HCT116 (cell line): ENCODE results near the gene RUFY2. TPM values are rescaled to one million over a fixed set of nuclear protein-coding genes. Genes with fewer than 3 reads are reported as not detected.

Experiments used
- ATAC-seq: fragments of 200-7000 bp; cut with Tn5 transposase; 2 replicates; pipeline ENCODE4 v1.9.1; 2020; ENCODE audit warnings: mild to moderate bottlenecking, moderate library complexity
- BruUV-seq: library from RNA; stranded (reverse); fragments of 400-500 nt; replicated peaks from 2 replicates; lab custom pipeline; 2021; lab: Mats Ljungman, UMichigan
- CTCF ChIA-PET: fragments of 300-600 bp; sonication (Branson Sonifier 250); formaldehyde crosslinking; loops from one replicate; lab custom pipeline; 2021; ENCODE audit warnings: antibody characterized with exemption; lab: Charles Lee
- POLR2A ChIA-PET: fragments of 300-600, 350-600 bp; sonication (Branson Sonifier 250); formaldehyde crosslinking; loops from one replicate; lab custom pipeline; 2021; ENCODE audit warnings: antibody characterized with exemption; lab: Charles Lee
- RAD21 ChIA-PET, 2 experiments: fragments of 300-600 bp; sonication (Branson Sonifier 250); formaldehyde crosslinking; loops; one replicate each; lab custom pipeline; 2023; ENCODE audit warnings: low total read pairs in 2 of 2; ENCODE audit not compliant: uncharacterized antibody in 2 of 2, unreplicated experiment in 2 of 2, low non-redundant PET in 1 of 2; lab: Charles Lee
- DNase-seq: peaks from one replicate; pipeline ENCODE4 v3.0.0-alpha.2; 2010; ENCODE audit warnings: low read depth, low spot score
- H2AFZ ChIP-seq: fragments of 200-600 bp; shearing (Covaris generic), sonication (generic); 2 replicates; pipeline ENCODE4 v1.6.1; 2017; ENCODE audit warnings: low read depth, mixed run types, mixed read lengths, antibody characterized with exemption, low read length; ENCODE audit not compliant: poor library complexity, severe bottlenecking
- H3K27ac ChIP-seq: 2 replicates; pipeline ENCODE4 v1.5.1; 2012; ENCODE audit warnings: low read depth, low read length
- H3K27me3 ChIP-seq: fragments of 200-600 bp; sonication (generic); 2 replicates; pipeline ENCODE4 v1.6.1; 2016; ENCODE audit warnings: mixed run types, low read length, mixed read lengths; ENCODE audit not compliant: insufficient read depth
- H3K36me3 ChIP-seq, 2 experiments: fragments of 200-500 bp in 1 of 2; fragments of 200-600 bp in 1 of 2; sonication (Bioruptor generic) in 1 of 2; sonication (generic) in 1 of 2; 2 replicates each; pipeline versions ENCODE4 v1.5.1 to v1.6.1; 2014 to 2016; ENCODE audit warnings: low read length in 2 of 2, inconsistent platforms in 1 of 2, mixed read lengths in 1 of 2, mixed run types in 1 of 2; ENCODE audit not compliant: insufficient read depth in 2 of 2, control insufficient read depth in 1 of 2
- H3K4me1 ChIP-seq, 2 experiments: fragments of 200-600 bp in 1 of 2; sonication (generic) in 1 of 2; 2 replicates each; pipeline versions ENCODE4 v1.5.1 to v1.6.1; 2012 to 2017; ENCODE audit warnings: low read length in 2 of 2, inconsistent platforms in 1 of 2, mild to moderate bottlenecking in 1 of 2, mixed read lengths in 1 of 2, mixed run types in 1 of 2, moderate library complexity in 1 of 2; ENCODE audit not compliant: insufficient read depth in 2 of 2, control insufficient read depth in 1 of 2
- H3K4me2 ChIP-seq: fragments of 200-600 bp; sonication (generic); 2 replicates; pipeline ENCODE4 v1.6.1; 2017; ENCODE audit warnings: mixed run types, low read length, mixed read lengths
- H3K4me3 ChIP-seq, 2 experiments: fragments of 200-600 bp in 1 of 2; sonication (generic) in 1 of 2; replicated peaks in 1 of 2; 2 replicates each; pipeline ENCODE4 v1.5.1; 2011 to 2016; ENCODE audit warnings: low read length in 2 of 2, control low read depth in 1 of 2, low read depth in 1 of 2, mild to moderate bottlenecking in 1 of 2, mixed read lengths in 1 of 2, mixed run types in 1 of 2
- H3K79me2 ChIP-seq: fragments of 200-600 bp; sonication (generic); 2 replicates; pipeline ENCODE4 v1.6.1; 2017; ENCODE audit warnings: mild to moderate bottlenecking, mixed run types, low read length, moderate library complexity, mixed read lengths; ENCODE audit not compliant: insufficient read depth
- H3K9ac ChIP-seq: fragments of 200-600 bp; sonication (generic); 2 replicates; pipeline ENCODE4 v1.6.1; 2016; ENCODE audit warnings: low read length, mixed read lengths
- H3K9me2 ChIP-seq: fragments of 200-600 bp; sonication (generic), shearing (Covaris generic); 2 replicates; pipeline ENCODE4 v1.6.1; 2017; ENCODE audit warnings: mixed run types, mild to moderate bottlenecking, moderate library complexity; ENCODE audit not compliant: insufficient read depth
- H3K9me3 ChIP-seq, 2 experiments: fragments of 200-500 bp in 1 of 2; fragments of 200-600 bp in 1 of 2; sonication (Bioruptor generic) in 1 of 2; sonication (generic) in 1 of 2; 2 replicates each; pipeline ENCODE4 v1.6.1; 2014 to 2017; ENCODE audit warnings: low read length in 2 of 2, mixed read lengths in 2 of 2, inconsistent platforms in 1 of 2, low read depth in 1 of 2, mild to moderate bottlenecking in 1 of 2, mixed run types in 1 of 2, moderate library complexity in 1 of 2; ENCODE audit not compliant: control insufficient read depth in 1 of 2, insufficient read depth in 1 of 2
- H4K20me1 ChIP-seq: fragments of 200-600 bp; sonication (generic), shearing (Covaris generic); 2 replicates; pipeline ENCODE4 v1.6.1; 2017; ENCODE audit warnings: mixed run types, mild to moderate bottlenecking, moderate library complexity; ENCODE audit not compliant: insufficient read depth
- CBX3 ChIP-seq: IDR thresholded peaks from 2 replicates; pipeline ENCODE4 v1.6.1; 2012; ENCODE audit warnings: low read depth
- EGR1 ChIP-seq: IDR thresholded peaks from 2 replicates; pipeline ENCODE4 v1.6.1; 2012; ENCODE audit warnings: low read depth
- ELF1 ChIP-seq: IDR thresholded peaks from 2 replicates; pipeline ENCODE4 v1.6.1; 2012; ENCODE audit warnings: low read depth, borderline replicate concordance
- EZH2phosphoT487 ChIP-seq: fragments of 200-600 bp; IDR thresholded peaks from 2 replicates; pipeline ENCODE4 v1.6.1; 2018; ENCODE audit warnings: antibody characterized with exemption, borderline replicate concordance
- FOSL1 ChIP-seq: IDR thresholded peaks from 2 replicates; pipeline ENCODE4 v1.6.1; 2012; ENCODE audit warnings: low read depth
- JUND ChIP-seq: IDR thresholded peaks from 2 replicates; pipeline ENCODE4 v1.6.1; 2012
- POLR2A ChIP-seq: IDR thresholded peaks from 2 replicates; pipeline ENCODE4 v1.7.0; 2011; ENCODE audit warnings: borderline replicate concordance; ENCODE audit not compliant: insufficient read depth, insufficient read length; ENCODE audit errors: extremely low read depth
- RAD21 ChIP-seq: IDR thresholded peaks from 2 replicates; pipeline ENCODE4 v1.6.1; 2012; ENCODE audit warnings: low read depth, mild to moderate bottlenecking
- SP1 ChIP-seq: IDR thresholded peaks from 2 replicates; pipeline ENCODE4 v1.6.1; 2012; ENCODE audit warnings: low read depth
- ZBTB33 ChIP-seq: IDR thresholded peaks from 2 replicates; pipeline ENCODE4 v1.6.1; 2011; ENCODE audit warnings: mild to moderate bottlenecking, low read length, moderate library complexity; ENCODE audit not compliant: insufficient replicate concordance; ENCODE audit errors: extremely low read depth
- ZNF274 ChIP-seq: fragments of 200-500 bp; sonication (Bioruptor generic); IDR thresholded peaks from 2 replicates; pipeline ENCODE4 v1.6.1; 2014; ENCODE audit warnings: mild to moderate bottlenecking, low read depth, low read length, inconsistent platforms
- intact Hi-C: fragments of 100-400 bp; cut with micrococcal nuclease; formaldehyde crosslinking; loops from 2 replicates; pipeline ENCODE4 v1.10.0; 2022
- total RNA-seq: library from RNA; stranded (reverse); gene quantifications from one replicate; pipeline ENCODE4 v1.2.1, GENCODE V29; 2021; ENCODE audit not compliant: unreplicated experiment

The RUFY2 gene
- total RNA-seq, 1 experiment from 2014 or later: 13.0 TPM

GRCh38 chr10:68302871-68303270 lies 104.2 kb downstream of the RUFY2 start:
- Histone ChIP-seq H3K9ac (no peak overlapping the region), H3K9me2 (no peaks in the 10 kb centered on the region), H2AFZ (no peak overlapping the region), H4K20me1 (no peaks in the 10 kb centered on the region), H3K27me3 (no peaks in the 10 kb centered on the region), H3K79me2 (no peaks in the 10 kb centered on the region), H3K4me3 (no peak overlapping the region), H3K36me3 (no peaks in the 10 kb centered on the region), H3K9me3 (no peaks in the 10 kb centered on the region), H3K4me1 (no peaks in the 10 kb centered on the region), H3K4me2 (no peak overlapping the region), H3K27ac (no peak overlapping the region)
- POLR2A ChIA-PET: no interaction called here
- DNase-seq (no peak), ATAC-seq (no peak)
- CTCF ChIA-PET: interaction anchor here (0.7 to 4.9 kb wide), 8 partner anchors 90 to 606 kb away, joined by 3 to 69 read pairs (median 4); no protein-coding TSS in a partner anchor
- intact Hi-C loops: loop anchor here (1.0 to 5.0 kb wide), 4 partner anchors 91 to 515 kb away; no protein-coding TSS in a partner anchor
- RAD21 ChIA-PET: interaction anchor here (1.6 kb wide), 4 partner anchors 90 to 514 kb away, joined by 4 to 12 read pairs (median 6); no protein-coding TSS in a partner anchor
- BruUV-seq: no TSS peak
- no peak for TF ChIP-seq SP1
- no peak for TF ChIP-seq EZH2phosphoT487
- no peak for TF ChIP-seq ELF1
- no peak for TF ChIP-seq RAD21
- TF ChIP-seq JUND: no peak
- no peak for TF ChIP-seq POLR2A
- TF ChIP-seq CBX3: no peak
- no peak for TF ChIP-seq ZNF274
- no peak for TF ChIP-seq FOSL1
- no peak for TF ChIP-seq EGR1
- TF ChIP-seq ZBTB33: no peak
